Smooth muscle cell (in vitro differentiated cells): ENCODE data around the gene MMRN2. TPM values are rescaled to one million over a fixed set of nuclear protein-coding genes. Genes with fewer than 3 reads are reported as not detected.

Experiments used
- DNase-seq: peaks from one replicate; lab custom pipeline; 2025; ENCODE audit not compliant: unreplicated experiment; lab: John Stamatoyannopoulos, UW
- H2AFZ ChIP-seq: fragments of 200-600 bp; sonication (generic); 2 replicates; pipeline ENCODE4 v1.6.0; 2016; ENCODE audit warnings: antibody characterized with exemption, low read depth, mild to moderate bottlenecking
- H3F3A ChIP-seq: fragments of 200-600 bp; sonication (generic); 2 replicates; pipeline ENCODE4 v1.6.0; 2017; ENCODE audit warnings: antibody characterized with exemption, low read depth
- H3K27ac ChIP-seq: fragments of 200-600 bp; sonication (generic); 2 replicates; pipeline ENCODE4 v1.5.1; 2016; ENCODE audit warnings: low read depth, mild to moderate bottlenecking
- H3K27me3 ChIP-seq: fragments of 200-600 bp; sonication (generic); 2 replicates; pipeline ENCODE4 v1.6.1; 2016; ENCODE audit warnings: low read depth, mild to moderate bottlenecking
- H3K36me3 ChIP-seq: fragments of 200-600 bp; sonication (generic); 2 replicates; pipeline ENCODE4 v1.5.1; 2016; ENCODE audit warnings: low read depth
- H3K4me1 ChIP-seq: fragments of 200-600 bp; sonication (generic); 2 replicates; pipeline ENCODE4 v1.5.1; 2016; ENCODE audit warnings: low read depth
- H3K4me2 ChIP-seq: fragments of 200-600 bp; sonication (generic); 2 replicates; pipeline ENCODE4 v1.6.0; 2016; ENCODE audit warnings: mild to moderate bottlenecking
- H3K4me3 ChIP-seq: fragments of 200-600 bp; sonication (generic); 2 replicates; pipeline ENCODE4 v1.5.1; 2016; ENCODE audit warnings: mild to moderate bottlenecking
- H3K79me2 ChIP-seq: fragments of 200-600 bp; sonication (generic); 2 replicates; pipeline ENCODE4 v1.6.0; 2016; ENCODE audit warnings: low read depth, mild to moderate bottlenecking
- H3K9ac ChIP-seq: fragments of 200-600 bp; sonication (generic); 2 replicates; pipeline ENCODE4 v1.6.0; 2016; ENCODE audit warnings: low read depth
- H3K9me3 ChIP-seq: fragments of 200-600 bp; sonication (generic); replicated peaks from 2 replicates; pipeline ENCODE4 v1.5.1; 2016; ENCODE audit warnings: low read depth
- H4K20me1 ChIP-seq: fragments of 200-600 bp; sonication (generic); 2 replicates; pipeline ENCODE4 v1.6.0; 2016; ENCODE audit warnings: low read depth
- WGBS: methylation state at CpG from one replicate; pipeline ENCODE4 v1.1.7; 2016; ENCODE audit warnings: low lambda C conversion rate; 5-methylcytosine and 5-hydroxymethylcytosine counted together
- polyA plus RNA-seq: library from polyadenylated mRNA; unstranded; fragments of >200 nt; fragmentation: Nextera tagmentation; extraction: Ambion mirVana; gene quantifications from 2 replicates; pipeline ENCODE4 v1.2.1, GENCODE V29; 2016
- total RNA-seq: library from RNA; depleted of rRNA; stranded (reverse); fragments of >200 nt; gene quantifications from 2 replicates; pipeline ENCODE4 v1.2.3, GENCODE V29; 2014
- TF ChIP-seq, protein P1 (sequence below): fragments of 200-600 bp; sonication (generic); IDR thresholded peaks from 2 replicates; pipeline ENCODE4 v1.5.1; 2017; ENCODE audit warnings: borderline replicate concordance, mild to moderate bottlenecking, antibody characterized with exemption; ENCODE audit not compliant: insufficient read depth, poor library complexity, severe bottlenecking

The MMRN2 gene
- total and polyA plus RNA-seq, 2 experiments from 2014 or later: 0.09 to 0.16 TPM

DNA sequence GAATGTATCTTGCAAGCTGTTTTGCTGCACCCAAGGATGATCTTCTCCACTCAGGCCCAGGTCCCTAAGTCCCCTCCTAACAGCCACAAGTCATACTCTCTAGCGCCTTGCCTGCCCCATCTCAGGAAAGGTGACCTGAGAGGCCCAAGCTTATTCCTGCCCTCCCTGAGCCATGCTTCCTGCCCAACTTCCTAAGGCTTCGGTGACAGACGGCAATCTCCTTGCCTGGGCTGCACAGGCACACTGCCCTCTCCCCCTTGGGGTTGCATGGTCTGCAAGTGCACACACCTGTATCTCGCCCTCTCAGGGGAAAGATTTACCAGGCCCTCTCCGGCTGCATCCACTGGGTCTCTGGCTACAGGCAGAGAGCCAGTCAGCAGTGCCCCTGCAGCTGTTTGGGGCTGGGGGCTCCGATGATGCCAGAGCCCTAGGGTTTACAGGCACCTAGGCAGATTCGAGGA is 10.1 kb upstream of the MMRN2 start:
- TF ChIP-seq, protein P1, sequence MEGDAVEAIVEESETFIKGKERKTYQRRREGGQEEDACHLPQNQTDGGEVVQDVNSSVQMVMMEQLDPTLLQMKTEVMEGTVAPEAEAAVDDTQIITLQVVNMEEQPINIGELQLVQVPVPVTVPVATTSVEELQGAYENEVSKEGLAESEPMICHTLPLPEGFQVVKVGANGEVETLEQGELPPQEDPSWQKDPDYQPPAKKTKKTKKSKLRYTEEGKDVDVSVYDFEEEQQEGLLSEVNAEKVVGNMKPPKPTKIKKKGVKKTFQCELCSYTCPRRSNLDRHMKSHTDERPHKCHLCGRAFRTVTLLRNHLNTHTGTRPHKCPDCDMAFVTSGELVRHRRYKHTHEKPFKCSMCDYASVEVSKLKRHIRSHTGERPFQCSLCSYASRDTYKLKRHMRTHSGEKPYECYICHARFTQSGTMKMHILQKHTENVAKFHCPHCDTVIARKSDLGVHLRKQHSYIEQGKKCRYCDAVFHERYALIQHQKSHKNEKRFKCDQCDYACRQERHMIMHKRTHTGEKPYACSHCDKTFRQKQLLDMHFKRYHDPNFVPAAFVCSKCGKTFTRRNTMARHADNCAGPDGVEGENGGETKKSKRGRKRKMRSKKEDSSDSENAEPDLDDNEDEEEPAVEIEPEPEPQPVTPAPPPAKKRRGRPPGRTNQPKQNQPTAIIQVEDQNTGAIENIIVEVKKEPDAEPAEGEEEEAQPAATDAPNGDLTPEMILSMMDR: no peak
- no peaks in the 10 kb centered on the region for H3K9me3 ChIP-seq
- H4K20me1 ChIP-seq: no peaks in the 10 kb centered on the region
- peaks cover 30% of the 10 kb centered on the region for H3K4me1 ChIP-seq
- no peak overlapping the region for H3K27ac ChIP-seq
- no peaks in the 10 kb centered on the region for H3K36me3 ChIP-seq
- 98% methylated on average over 7 of the region's 7 CpGs for WGBS
- no peak overlapping the region for H3K4me3 ChIP-seq
- H3K4me2 ChIP-seq: no peak overlapping the region
- no peaks in the 10 kb centered on the region for H3K27me3 ChIP-seq
- H2AFZ ChIP-seq: no peak overlapping the region
- no peak overlapping the region for H3K9ac ChIP-seq
- no peak for DNase-seq
- H3F3A ChIP-seq: peaks cover 7% of the 10 kb centered on the region
- H3K79me2 ChIP-seq: no peaks in the 10 kb centered on the region

GRCh38 chr10:86965986-86966654 is 8.7 kb upstream of the MMRN2 start:
- 73% methylated on average over 11 of the region's 11 CpGs for WGBS
- Histone ChIP-seq H3K4me3 (no peak overlapping the region), H3K27ac (no peak overlapping the region)

GRCh38 chr10:86964847-86965190 is 7.4 kb upstream of the MMRN2 start:
- Histone ChIP-seq H3K27ac (no peak overlapping the region), H3K27me3 (no peaks in the 10 kb centered on the region), H3K9me3 (no peaks in the 10 kb centered on the region), H2AFZ (no peak overlapping the region), H3K4me2 (no peak overlapping the region), H4K20me1 (no peaks in the 10 kb centered on the region), H3K9ac (no peak overlapping the region), H3K36me3 (no peaks in the 10 kb centered on the region), H3F3A (no peaks in the 10 kb centered on the region), H3K4me1 (peaks cover 12% of the 10 kb centered on the region), H3K4me3 (no peak overlapping the region), H3K79me2 (no peaks in the 10 kb centered on the region)
- no peak for DNase-seq
- TF ChIP-seq, protein P1: no peak
- 90% methylated on average over 2 of the region's 2 CpGs for WGBS

More at GRCh38 chr10:86965986-86966654, 8.7 kb upstream of the MMRN2 start:
- H3K36me3 ChIP-seq: no peaks in the 10 kb centered on the region
- H3K9ac ChIP-seq: no peak overlapping the region
- DNase-seq: no peak
- H3K4me2 ChIP-seq: peak overlapping the region; percentile 77
- TF ChIP-seq, protein P1: no peak
- no peaks in the 10 kb centered on the region for H3K27me3 ChIP-seq
- peaks cover 22% of the 10 kb centered on the region for H3K4me1 ChIP-seq
- no peaks in the 10 kb centered on the region for H3K79me2 ChIP-seq
- no peaks in the 10 kb centered on the region for H4K20me1 ChIP-seq
- no peak overlapping the region for H2AFZ ChIP-seq
- H3F3A ChIP-seq: no peaks in the 10 kb centered on the region
- H3K9me3 ChIP-seq: no peaks in the 10 kb centered on the region
